Tibial artery (tissue), 4 donors: ENCODE measurements around the gene CACNA1H.
"Not testable (repeated sequence)": the region's sequence is repeated elsewhere in the genome, so short reads cannot be mapped to it uniquely, and the experiment has no call there.

ENCODE experiments used
- DNase-seq, 2 donors: peaks; one replicate each; pipeline ENCODE4 v3.0.0-alpha.2; 2019
- H3K27ac ChIP-seq, 2 donors: fragments of 200-600 bp; sonication (generic) in 1 of 2; 1 replicate in 1 of 2; 2 replicates in 1 of 2; pipeline ENCODE4 v1.5.1; 2018 to 2019; ENCODE audit warnings: mild to moderate bottlenecking in 1 of 2
- H3K27me3 ChIP-seq, 2 donors: fragments of 200-600 bp; sonication (generic) in 1 of 2; one replicate each; pipeline versions ENCODE4 v1.5.1 to v1.6.0; 2016 to 2019
- H3K36me3 ChIP-seq, 3 donors: fragments of 200-600 bp; sonication (generic) in 2 of 3; one replicate each; pipeline ENCODE4 v1.5.1; 2016 to 2019; ENCODE audit warnings: mild to moderate bottlenecking in 2 of 3
- H3K4me1 ChIP-seq, 4 donors: fragments of 200-600 bp; sonication (generic) in 2 of 4; 1 replicate in 3 of 4; 2 replicates in 1 of 4; pipeline ENCODE4 v1.5.1; 2016 to 2019
- H3K4me3 ChIP-seq, 2 donors: fragments of 200-600 bp; sonication (generic) in 1 of 2; 1 replicate in 1 of 2; 2 replicates in 1 of 2; pipeline ENCODE4 v1.5.1; 2018 to 2019; ENCODE audit warnings: mild to moderate bottlenecking in 2 of 2
- H3K9me3 ChIP-seq, 3 donors: fragments of 200-600 bp; sonication (generic) in 1 of 3; one replicate each; pipeline ENCODE4 v1.5.1; 2016 to 2019
- CTCF ChIP-seq, 2 experiments: fragments of 200-600 bp in 1 of 2; fragments of 450-650 bp in 1 of 2; IDR thresholded peaks; one replicate each; pipeline ENCODE4 v1.5.1; 2017 to 2019; ENCODE audit warnings: antibody characterized with exemption in 2 of 2, mild to moderate bottlenecking in 1 of 2, moderate library complexity in 1 of 2
- intact Hi-C: fragments of 100-400 bp; cut with DNase I; formaldehyde crosslinking; loops from one replicate; pipeline ENCODE4 v1.15.0; 2023; ENCODE audit warnings: low total_unique reads

The CACNA1H gene

DNA sequence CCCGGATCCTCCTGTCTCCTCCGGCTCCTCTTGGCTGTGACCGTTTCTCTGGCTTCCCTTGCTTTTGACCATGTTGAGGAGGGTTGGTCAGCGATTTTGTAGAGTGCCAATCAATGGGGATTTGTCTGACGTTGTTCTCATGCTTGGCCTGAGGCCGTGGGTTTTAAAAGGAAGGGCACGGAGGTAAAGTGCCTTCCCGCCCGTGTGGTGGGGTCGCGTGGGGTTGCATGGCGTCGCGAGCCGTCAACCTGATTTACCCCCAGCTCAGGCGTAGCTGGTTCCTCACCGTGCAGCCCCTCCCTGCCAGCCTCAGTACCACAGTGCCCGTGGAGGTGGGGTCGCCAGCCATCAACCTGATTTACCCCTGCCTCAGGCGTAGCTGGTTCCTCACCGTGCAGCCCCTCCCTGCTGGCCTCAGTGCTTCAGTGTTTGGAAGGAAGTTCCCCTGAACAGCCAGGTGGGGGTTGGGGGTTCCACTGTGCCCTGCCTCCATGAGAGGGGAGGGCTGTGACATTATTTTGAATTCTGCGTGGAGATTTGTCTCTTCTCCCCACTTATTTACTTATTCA, 92.6 kb downstream of the CACNA1H start:
- Histone ChIP-seq H3K27ac (no peak overlapping the region), H3K4me3 (no peak overlapping the region), H3K36me3 (no peaks in the 10 kb centered on the region), H3K9me3 (no peaks in the 10 kb centered on the region), H3K4me1 (no peaks in the 10 kb centered on the region), H3K27me3 (peaks cover 0 to 30% of the 10 kb centered on the region in 2 donors)
- TF ChIP-seq CTCF (IDR thresholded peaks at IDR 0.05), result no peak
- intact Hi-C loops, result no loop called here
- DNase-seq, result no peak

GRCh38 chr16:1247903-1248537, 95.1 kb downstream of the CACNA1H start:
- peaks cover 0 to 30% of the 10 kb centered on the region in 2 donors for H3K27me3 ChIP-seq
- H3K36me3 ChIP-seq, H3K4me3 ChIP-seq, H3K4me1 ChIP-seq, intact Hi-C loops, DNase-seq, H3K27ac ChIP-seq, H3K9me3 ChIP-seq: not testable (repeated sequence)

DNA sequence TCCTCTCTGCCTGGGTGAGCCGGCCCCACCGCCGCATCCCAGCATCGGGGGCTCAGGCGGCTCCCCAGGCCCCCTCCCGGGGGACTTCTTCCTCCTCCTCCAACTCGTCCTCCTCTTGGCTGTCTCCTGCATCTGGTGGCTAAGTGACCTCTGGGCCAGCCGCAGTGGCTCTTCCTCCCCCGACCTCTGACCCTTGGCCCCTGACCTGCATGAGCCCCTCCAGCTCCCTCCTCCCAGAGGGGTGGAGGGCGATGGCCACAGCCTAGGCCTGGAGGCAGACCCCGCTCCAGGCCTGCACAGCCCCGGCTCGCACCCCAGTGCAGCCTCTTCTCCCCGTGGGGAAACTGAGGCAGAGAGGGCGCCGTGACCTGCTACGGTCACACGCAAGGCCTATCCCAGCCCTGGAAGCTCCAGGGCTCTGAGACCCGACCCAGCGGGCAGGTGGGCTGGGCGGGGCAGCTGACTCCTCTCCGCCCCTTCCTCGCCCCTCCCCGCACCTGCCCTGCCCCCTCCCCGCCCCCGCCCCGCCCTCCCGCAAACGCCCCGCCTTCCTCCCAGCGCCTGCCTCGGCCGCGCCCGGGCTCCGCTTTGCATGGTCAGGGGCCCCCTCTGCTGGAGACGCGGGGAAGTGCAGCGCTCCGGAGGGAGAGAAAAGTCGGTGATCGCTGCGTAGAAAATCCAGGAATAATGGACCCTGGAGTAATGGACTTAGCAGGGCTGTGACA, 96.3 kb downstream of the CACNA1H start:
- H3K4me1 ChIP-seq, intact Hi-C loops, H3K36me3 ChIP-seq, H3K4me3 ChIP-seq, H3K27ac ChIP-seq, DNase-seq, H3K9me3 ChIP-seq: not testable (repeated sequence)
- H3K27me3 ChIP-seq, result peaks cover 0 to 25% of the 10 kb centered on the region in 2 donors

DNA sequence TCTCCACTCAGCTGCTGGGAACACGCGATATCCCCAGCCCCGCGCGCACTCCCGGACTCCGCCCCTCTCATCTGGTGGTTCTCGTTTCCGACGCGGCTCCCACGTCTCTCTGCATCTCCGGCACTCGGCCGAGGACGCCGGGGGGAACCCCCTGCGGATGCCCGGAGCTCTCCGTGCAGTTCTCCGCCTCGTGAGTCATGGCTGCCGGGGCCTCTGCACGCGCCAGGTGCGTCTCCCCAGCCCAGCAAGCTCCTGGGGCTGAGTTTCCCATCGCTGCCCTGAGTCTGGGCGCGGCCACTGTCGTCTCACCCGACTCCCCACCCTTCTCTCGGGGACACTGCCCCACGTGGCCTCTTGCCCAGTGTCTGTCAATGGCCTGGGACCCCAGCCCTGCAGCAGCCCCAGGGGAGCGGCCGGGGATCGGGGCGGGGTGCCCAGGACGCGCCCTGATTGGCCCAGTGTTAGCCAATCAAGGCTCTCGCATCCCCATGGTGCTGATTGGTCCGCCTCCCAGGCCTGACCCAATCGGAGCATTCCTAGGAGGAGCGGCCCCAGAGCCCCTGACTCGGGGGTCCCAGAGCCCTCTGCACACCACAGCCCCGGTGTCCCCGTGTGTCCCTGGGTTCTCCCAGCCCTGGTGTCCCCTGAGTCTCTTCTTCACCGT, 100.9 kb downstream of the CACNA1H start:
- H3K9me3 ChIP-seq, intact Hi-C loops, H3K4me1 ChIP-seq, H3K4me3 ChIP-seq, DNase-seq, H3K27ac ChIP-seq, H3K36me3 ChIP-seq: not testable (repeated sequence)
- H3K27me3 ChIP-seq, result peaks cover 0 to 35% of the 10 kb centered on the region in 2 donors

GRCh38 chr16:1254821-1255220, 101.9 kb downstream of the CACNA1H start:
- H3K4me1 ChIP-seq, DNase-seq, H3K9me3 ChIP-seq, H3K36me3 ChIP-seq, H3K4me3 ChIP-seq, intact Hi-C loops, H3K27ac ChIP-seq: not testable (repeated sequence)
- H3K27me3 ChIP-seq, result peaks cover 0 to 45% of the 10 kb centered on the region in 2 donors

GRCh38 chr16:1255276-1256122, 102.6 kb downstream of the CACNA1H start, which contains the start of gene TPSD1:
Gene TPSD1 (plus strand): TSS chr16:1256069. CDS start chr16:1256281, 212 bp downstream.
- H3K27me3 ChIP-seq, result peaks cover 0 to 52% of the 10 kb centered on the region in 2 donors
- DNase-seq, intact Hi-C loops, H3K4me1 ChIP-seq, H3K4me3 ChIP-seq, H3K36me3 ChIP-seq, H3K27ac ChIP-seq, H3K9me3 ChIP-seq: not testable (repeated sequence)

DNA sequence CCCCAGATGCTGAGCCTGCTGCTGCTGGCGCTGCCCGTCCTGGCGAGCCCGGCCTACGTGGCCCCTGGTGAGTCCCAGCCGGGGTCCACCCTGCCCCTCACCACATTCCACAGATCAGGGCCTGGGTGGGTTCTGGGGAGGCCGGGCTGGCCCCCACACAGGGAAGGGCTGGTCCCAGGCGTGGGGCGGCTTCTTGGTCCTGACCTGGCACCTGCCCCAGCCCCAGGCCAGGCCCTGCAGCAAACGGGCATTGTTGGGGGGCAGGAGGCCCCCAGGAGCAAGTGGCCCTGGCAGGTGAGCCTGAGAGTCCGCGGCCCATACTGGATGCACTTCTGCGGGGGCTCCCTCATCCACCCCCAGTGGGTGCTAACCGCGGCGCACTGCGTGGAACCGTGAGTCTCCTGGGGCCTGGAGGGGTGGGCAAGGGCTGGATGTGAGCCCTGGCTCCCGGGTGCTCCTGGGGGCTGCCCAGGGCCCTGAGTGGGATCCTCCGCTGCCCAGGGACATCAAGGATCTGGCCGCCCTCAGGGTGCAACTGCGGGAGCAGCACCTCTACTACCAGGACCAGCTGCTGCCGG, 103.5 kb downstream of the CACNA1H start:
- H3K36me3 ChIP-seq, H3K27ac ChIP-seq, H3K4me3 ChIP-seq, intact Hi-C loops, H3K9me3 ChIP-seq, DNase-seq: not testable (repeated sequence)
- Histone ChIP-seq H3K27me3 (peaks cover 0 to 61% of the 10 kb centered on the region in 2 donors), H3K4me1 (peaks cover 0 to 13% (median 0%) of the 10 kb centered on the region in 4 donors)

DNA sequence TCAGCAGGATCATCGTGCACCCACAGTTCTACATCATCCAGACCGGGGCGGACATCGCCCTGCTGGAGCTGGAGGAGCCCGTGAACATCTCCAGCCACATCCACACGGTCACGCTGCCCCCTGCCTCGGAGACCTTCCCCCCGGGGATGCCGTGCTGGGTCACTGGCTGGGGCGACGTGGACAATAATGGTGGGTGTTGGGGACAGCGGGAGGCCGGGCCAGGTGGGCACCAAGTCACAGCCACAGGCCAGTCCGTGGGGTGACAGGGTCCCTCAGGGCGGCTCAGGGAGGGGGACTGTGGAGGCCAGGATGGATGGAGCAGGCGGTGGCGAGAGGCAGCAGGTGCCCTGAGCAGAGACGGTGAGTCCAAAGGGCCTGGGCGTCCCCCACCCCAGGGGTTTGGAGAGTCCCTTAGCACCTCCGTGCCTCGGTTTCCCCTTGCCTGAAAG, 104.0 kb downstream of the CACNA1H start:
- H3K36me3 ChIP-seq, result no peaks in the 10 kb centered on the region
- H3K9me3 ChIP-seq, result no peaks in the 10 kb centered on the region
- DNase-seq, result no peak
- H3K27me3 ChIP-seq, result peaks cover 0 to 66% of the 10 kb centered on the region in 2 donors
- H3K27ac ChIP-seq, result no peak overlapping the region
- no peak overlapping the region for H3K4me3 ChIP-seq
- H3K4me1 ChIP-seq, result peaks cover 0 to 16% (median 0%) of the 10 kb centered on the region in 4 donors
- no peak for TF ChIP-seq CTCF (IDR thresholded peaks at IDR 0.05)
- intact Hi-C loops, result no loop called here
